Epithelial cell of esophagus (primary cell): ENCODE data around the gene SRRT.
A peak's percentile ranks its signal among the peaks of the same experiment; 100 is the strongest.

Source experiments
- DNase-seq: peaks from one replicate; pipeline ENCODE4 v3.0.0; 2010; ENCODE audit warnings: low read depth
- H3K4me3 ChIP-seq: 2 replicates; pipeline ENCODE4 v1.5.1; 2011; ENCODE audit warnings: mild to moderate bottlenecking, low read length, control low read depth
- CTCF ChIP-seq: IDR thresholded peaks from 2 replicates; pipeline ENCODE4 v1.5.1; 2011; ENCODE audit warnings: low read depth, mild to moderate bottlenecking, low read length, control low read depth, inconsistent platforms; ENCODE audit not compliant: insufficient read depth; ENCODE audit errors: missing control alignments

The SRRT gene

GRCh38 chr7:100865372-100865911 is 9.5 kb upstream of the SRRT start:
- TF ChIP-seq CTCF, result peak; percentile 47
- DNase-seq, result peak; percentile 99
- peak overlapping the region; percentile 81 for H3K4me3 ChIP-seq

GRCh38 chr7:100865938-100866728 is 8.8 kb upstream of the SRRT start:
- peak overlapping the region; percentile 81 for H3K4me3 ChIP-seq
- DNase-seq, result peak; percentile 71
- no peak for TF ChIP-seq CTCF

GRCh38 chr7:100866729-100867039 is 8.2 kb upstream of the SRRT start:
- DNase-seq, result no peak
- TF ChIP-seq CTCF, result no peak
- H3K4me3 ChIP-seq, result peak overlapping the region; percentile 81

- peak; percentile 82 for DNase-seq
These were observed 7.7 kb upstream of the SRRT start, which contains the start of gene TRIP6 for GRCh38 chr7:100867040-100867775. TRIP6 (plus strand) TSS chr7:100867387; CDS start chr7:100867498, 111 bp downstream.

GRCh38 chr7:100867776-100868485 is 7.0 kb upstream of the SRRT start:
- no peak for TF ChIP-seq CTCF
- peak; percentile 54 for DNase-seq

More at GRCh38 chr7:100867040-100867775, 7.7 kb upstream of the SRRT start, which contains the start of gene TRIP6:
- peak within 1 kb of the TSS; percentile 81 for H3K4me3 ChIP-seq
- no peak for TF ChIP-seq CTCF

GRCh38 chr7:100873599-100874299 is 1.2 kb upstream of the SRRT start:
- DNase-seq, result no peak
- H3K4me3 ChIP-seq, result peak overlapping the region; percentile 89
- no peak for TF ChIP-seq CTCF

More at GRCh38 chr7:100867776-100868485, 7.0 kb upstream of the SRRT start:
- H3K4me3 ChIP-seq, result peak overlapping the region; percentile 81
